ENCODE results near the gene RPS21.

Gene RPS21

GRCh38 chr20:62354031-62354808 lies 32.7 kb upstream of the RPS21 start:
- DNase-seq: no peak

- DNase-seq: no peak
Observed at GRCh38 chr20:62354811-62355341, 32.0 kb upstream of the RPS21 start.

GRCh38 chr20:62355516-62355877 lies 31.4 kb upstream of the RPS21 start:
- DNase-seq: peak in 4 of 14 donors; percentile 27 to 69 (median 46)

DNA sequence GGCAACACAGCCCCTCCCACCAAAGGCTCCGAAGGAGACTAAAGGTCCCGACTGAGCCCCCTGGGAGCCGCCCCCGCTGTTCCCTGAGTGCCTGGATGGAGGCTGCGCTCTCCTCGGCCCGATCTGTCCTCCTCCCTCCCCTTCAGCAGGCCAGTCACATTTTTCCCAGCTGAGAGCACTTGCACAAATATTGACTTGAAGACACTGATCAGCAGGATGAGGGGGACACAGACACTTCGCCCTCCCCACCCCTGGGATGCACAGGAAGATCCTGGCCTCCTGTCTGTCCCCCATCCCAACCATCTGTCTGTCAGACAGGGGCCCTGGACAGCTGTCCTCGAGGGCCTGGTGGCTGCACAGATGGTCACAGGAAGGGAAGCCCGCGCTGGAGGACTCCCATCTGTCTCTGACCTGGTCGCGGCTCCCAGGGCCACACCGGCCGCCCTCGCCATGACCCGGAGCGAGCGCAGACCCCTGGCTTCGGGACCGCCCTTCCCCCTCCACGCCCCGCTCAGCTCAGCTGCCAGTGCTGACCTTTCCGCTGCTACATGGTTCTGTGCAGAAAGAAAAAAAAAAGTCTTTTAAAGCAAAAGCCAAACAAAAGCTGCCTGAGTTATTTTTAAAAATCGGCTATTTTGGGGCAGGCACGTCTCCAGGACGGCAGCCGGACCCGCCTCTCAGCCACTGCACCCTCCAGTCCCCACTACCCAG lies 30.9 kb upstream of the RPS21 start:
- DNase-seq: peak in 1 of 14 donors; percentile 83

DNA sequence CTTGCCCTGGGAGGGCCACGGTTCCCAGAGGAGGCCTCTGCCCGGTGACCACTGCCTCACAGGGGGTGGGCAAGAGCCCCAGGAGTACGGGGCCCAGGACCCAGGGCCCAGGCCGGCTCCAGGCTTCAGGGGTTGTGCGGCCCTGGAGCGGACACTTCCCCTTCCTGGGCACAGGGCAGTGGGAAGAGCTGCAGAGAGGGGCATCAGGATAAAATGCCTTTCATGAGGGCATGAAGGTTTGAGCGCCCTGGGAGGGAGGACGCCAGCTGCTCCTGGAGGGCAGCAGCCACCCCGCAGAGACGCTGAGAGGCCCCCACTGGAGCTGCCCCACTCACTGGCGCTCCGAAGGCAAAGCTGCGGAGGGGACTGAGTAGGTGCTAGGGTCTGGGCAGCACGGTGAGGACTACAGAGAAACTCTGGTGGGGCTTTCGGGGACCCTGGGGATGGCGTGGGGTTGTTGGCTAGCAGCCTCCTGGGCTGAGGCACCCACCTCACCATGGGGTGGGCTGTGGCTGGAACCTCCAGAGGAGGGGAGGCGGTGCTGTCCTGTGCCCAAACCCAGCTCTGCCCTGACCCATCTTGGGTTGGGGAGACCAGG lies 30.2 kb upstream of the RPS21 start:
- no peak for DNase-seq

- DNase-seq: peak in 1 of 14 donors; percentile 80
Observed at GRCh38 chr20:62357187-62357667, 29.7 kb upstream of the RPS21 start.

DNA sequence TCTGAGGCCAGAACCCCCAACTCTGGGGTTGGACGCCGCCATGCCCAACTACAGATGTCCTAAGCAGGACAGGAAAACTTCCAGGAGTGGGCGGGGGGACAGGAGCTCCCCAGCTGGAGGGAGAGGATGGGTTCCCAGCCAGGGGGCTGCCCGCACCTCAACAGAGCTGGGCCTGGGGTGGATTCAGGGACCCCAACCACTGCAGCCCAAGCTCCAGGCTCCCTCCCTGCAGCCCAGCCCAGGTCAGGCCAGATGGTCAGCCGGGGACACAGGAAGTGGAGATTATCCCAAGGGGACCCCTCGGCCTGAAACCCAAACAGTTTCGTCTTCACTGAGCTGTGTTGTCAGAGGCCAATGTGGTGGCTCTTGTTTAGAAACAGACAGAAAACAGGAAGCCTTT lies 29.2 kb upstream of the RPS21 start:
- DNase-seq: no peak

- peak in 2 of 14 donors; percentile 31 to 38 for DNase-seq
Observed at GRCh38 chr20:62358171-62359042, 28.5 kb upstream of the RPS21 start.

GRCh38 chr20:62359043-62359490 lies 27.8 kb upstream of the RPS21 start:
- no peak for DNase-seq

- DNase-seq: peak in 3 of 14 donors; percentile 22 to 49 (median 36)
Observed at GRCh38 chr20:62359491-62360121, 27.3 kb upstream of the RPS21 start.

DNA sequence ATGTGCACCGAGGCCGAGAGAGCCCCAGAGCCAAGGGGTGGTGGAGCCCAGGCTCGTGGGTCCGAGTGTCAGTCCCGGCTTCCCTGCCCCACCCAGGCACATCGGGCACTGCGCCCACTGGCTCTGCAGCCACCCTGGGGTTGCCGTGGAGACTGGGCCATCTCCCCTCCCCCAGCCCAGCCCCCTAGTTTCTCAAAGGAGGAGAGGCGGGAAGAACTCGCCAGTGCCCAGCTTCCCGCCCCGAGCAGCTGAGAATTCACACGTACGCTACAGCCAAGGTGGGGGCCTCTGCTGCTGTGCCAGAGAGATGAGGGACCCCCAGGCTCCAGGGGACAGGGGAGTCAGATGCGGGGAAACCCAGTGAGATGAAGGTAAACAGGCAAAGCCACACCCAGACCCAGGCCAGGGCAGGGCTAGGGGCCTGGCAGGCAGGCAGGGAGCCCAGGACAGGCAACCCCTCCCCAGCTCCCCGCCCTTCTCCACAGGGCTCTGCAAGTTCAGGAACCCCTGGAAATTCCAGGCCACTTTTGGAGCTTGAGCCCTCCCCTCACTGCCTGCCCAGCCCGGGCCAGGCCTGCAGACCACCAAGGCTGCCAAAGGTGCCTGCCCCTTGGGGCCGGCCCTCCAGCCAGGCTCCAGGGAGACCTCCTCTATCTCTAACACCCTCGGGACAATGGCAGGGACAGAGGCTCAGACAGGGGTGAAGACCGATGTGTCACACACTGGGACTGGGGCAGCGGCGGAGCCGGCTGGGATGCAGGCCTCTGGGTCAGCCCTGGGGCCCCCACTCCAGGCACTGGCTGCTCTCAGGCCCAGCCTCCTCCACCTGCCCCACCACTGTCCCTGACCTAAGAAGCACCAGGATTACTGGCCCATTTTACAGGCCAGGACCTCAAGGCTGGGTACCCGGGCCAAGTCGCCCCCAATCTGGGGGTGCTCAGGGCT lies 25.8 kb upstream of the RPS21 start:
- DNase-seq: peak in 2 of 14 donors; percentile 14 to 30

GRCh38 chr20:62361799-62362589 lies 24.9 kb upstream of the RPS21 start:
- peak in 1 of 14 donors; percentile 16 for DNase-seq

DNA sequence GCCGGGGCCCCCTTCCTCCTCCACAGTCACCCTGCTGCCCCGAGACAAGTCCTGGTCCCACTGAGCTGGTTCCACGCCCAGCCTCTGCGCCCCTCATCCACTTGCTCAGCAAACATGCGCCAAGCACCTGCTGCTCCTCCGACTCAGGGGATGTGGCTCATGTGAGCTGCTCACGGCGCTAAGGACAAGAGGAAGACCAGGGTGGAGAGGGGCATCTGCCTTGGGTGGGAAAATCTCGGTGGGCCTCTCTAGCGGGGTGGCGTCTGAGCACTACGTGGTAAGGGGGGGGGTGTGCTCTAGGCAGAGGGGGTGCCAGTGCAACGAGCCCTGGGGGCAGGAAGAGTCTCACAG lies 24.3 kb upstream of the RPS21 start:
- DNase-seq: no peak

DNA sequence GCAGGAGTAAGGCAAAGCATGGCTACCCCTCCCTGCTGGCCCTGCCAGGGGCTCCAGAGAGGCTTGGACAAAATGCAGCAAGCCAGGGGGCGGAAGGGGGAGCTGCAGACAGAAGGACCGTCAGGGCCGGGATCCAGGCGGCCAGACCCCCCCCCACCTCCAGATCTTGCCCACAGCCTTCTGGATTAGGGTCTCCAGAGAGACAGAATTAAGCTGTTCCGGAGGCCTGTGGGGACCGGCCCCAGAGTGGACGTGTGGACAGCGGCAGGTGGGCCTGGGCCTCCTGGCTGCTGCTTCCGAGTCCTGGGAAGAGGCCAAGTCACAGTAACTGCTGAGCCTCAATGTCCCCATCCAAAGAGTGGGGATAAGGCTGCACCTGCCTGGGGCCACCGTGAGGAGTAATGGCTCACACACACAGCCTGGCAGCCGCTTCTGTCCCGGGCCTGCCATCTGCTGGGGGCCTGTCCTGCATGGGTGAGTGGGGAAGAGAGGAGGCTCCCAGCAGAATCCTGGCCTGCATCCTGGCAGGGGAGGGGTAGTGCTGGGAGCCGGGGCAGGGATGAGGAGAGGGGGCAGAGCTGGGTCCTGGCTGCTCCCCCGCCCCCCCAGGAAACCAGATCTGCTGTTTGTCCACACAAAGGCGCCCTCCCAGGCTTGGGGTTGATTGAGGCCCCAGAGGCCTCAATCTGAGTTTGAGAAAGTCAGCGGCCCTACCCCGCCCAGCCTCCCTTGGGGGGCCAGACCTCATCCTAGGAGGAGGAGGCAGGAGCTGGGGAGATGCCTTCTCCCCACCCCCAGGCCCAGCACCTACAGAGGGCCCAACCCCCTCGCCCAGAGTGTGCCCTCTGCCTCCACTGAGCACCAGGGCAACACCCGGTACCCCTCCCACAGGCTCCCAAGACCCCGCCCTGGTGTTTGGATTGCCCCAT lies 23.6 kb upstream of the RPS21 start:
- DNase-seq: peak in 1 of 14 donors; percentile 58

- no peak for DNase-seq
Observed at GRCh38 chr20:62363920-62364851, 22.7 kb upstream of the RPS21 start.

DNA sequence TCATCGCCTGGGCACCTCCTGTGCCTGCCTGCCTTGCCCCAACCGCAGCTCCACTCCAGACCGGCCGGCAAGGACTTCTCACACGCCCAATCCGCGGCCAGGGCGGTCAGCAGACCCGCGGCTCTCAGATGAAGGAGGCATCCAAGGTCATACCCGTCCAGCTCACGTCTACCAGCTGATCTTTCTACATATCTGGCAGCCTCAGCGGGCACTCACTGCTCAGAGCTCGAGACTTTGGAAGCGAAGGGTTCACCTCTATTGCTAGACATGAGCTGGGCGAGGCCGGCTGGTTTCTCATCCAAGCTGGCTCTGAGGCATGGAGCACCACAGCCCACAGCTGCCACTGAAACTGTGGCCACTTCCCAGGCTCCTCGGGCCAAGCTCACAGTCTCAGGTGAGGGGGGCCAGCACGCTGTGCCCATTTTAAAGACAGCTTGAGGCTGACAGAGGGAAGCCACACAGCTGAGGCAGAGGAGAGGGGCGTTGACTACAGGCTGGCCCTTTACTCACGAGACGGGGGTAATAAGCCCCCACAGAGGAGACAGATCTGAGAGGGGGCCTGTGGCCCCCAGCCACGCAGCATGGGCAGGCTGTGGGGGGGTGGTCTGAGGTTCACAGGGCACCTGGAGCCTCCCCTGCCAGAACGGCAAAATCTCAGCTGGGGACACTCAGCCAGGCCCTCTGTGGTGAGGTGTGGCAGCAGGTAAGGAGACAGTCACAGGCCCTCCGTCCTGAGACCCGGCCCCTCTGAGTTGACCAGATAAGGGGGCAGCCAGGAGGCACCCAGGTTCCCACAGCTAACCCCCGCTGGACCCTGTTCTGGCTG lies 21.8 kb upstream of the RPS21 start:
- DNase-seq: peak in 1 of 14 donors; percentile 36
